Breast epithelium (tissue), 3 donors: ENCODE measurements around the gene ZNF688.

Source experiments
- POLR2A ChIP-seq: fragments of 450-650 bp; IDR thresholded peaks from one replicate; pipeline ENCODE4 v1.6.1; 2016; ENCODE audit warnings: antibody characterized with exemption, mild to moderate bottlenecking, moderate library complexity
- POLR2AphosphoS5 ChIP-seq, 3 donors: sonication (generic); formaldehyde crosslinking; IDR thresholded peaks; one replicate each; pipeline ENCODE4 v1.6.1; 2017; ENCODE audit warnings: antibody characterized with exemption in 3 of 3
- TF ChIP-seq, protein P1 (sequence below), 3 donors: fragments of 450-650 bp; IDR thresholded peaks; one replicate each; pipeline ENCODE4 v1.5.1; 2016 to 2017; ENCODE audit warnings: antibody characterized with exemption in 3 of 3, mild to moderate bottlenecking in 3 of 3, moderate library complexity in 3 of 3

DNA sequence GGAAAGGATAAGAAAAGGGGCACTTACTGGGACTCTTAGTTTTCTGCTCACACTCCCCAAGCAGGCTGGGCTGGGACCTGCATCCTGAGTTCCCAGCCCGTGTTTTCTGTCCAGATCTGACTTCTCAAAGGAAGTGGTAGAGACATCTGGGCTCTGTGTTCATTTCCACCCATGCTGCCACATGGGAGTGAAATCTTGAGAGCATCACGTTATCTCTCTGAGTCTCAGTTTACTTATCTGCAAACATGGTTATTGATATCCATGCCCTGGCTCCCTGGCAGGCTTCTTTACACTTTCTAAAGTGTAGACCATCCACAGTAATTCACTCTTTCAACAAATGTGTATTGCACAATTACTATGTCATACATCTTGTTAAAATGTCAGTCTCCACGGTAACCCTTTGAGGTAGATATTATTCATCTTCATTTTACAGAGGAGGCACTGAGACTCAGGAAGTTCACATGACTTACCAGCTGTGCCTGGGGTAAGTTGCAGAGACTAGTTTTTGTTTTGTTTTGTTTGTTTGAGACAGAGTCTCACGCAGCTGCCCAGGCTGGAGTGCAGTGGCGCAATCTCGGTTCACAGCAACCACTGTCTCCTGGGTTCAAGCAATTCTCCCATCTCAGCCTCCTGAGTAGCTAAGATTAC, 3.4 kb downstream of the ZNF688 start:
- TF ChIP-seq POLR2AphosphoS5 (IDR thresholded peaks at IDR 0.05) = no peak
- TF ChIP-seq, protein P1, sequence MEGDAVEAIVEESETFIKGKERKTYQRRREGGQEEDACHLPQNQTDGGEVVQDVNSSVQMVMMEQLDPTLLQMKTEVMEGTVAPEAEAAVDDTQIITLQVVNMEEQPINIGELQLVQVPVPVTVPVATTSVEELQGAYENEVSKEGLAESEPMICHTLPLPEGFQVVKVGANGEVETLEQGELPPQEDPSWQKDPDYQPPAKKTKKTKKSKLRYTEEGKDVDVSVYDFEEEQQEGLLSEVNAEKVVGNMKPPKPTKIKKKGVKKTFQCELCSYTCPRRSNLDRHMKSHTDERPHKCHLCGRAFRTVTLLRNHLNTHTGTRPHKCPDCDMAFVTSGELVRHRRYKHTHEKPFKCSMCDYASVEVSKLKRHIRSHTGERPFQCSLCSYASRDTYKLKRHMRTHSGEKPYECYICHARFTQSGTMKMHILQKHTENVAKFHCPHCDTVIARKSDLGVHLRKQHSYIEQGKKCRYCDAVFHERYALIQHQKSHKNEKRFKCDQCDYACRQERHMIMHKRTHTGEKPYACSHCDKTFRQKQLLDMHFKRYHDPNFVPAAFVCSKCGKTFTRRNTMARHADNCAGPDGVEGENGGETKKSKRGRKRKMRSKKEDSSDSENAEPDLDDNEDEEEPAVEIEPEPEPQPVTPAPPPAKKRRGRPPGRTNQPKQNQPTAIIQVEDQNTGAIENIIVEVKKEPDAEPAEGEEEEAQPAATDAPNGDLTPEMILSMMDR (IDR thresholded peaks at IDR 0.05) = no peak
- no peak for TF ChIP-seq POLR2A
